Activated T-cell treated with anti-CD3 and anti-CD28 coated beads, Interleukin-2, amount 50 U/mL, for 72 hours (primary cell): ENCODE results near the gene ICE2. TPM values are rescaled to one million over a fixed set of nuclear protein-coding genes. Genes with fewer than 3 reads are reported as not detected.

Experiments
- ATAC-seq, 2 donors: fragments of 150-1000 bp; cut with Tn5 transposase; replicated peaks in 1 of 2; 2 replicates each; pipeline ENCODE4 v1.10.0; 2021; ENCODE audit warnings: moderate library complexity in 2 of 2, mild to moderate bottlenecking in 1 of 2
- DNase-seq, 2 donors: peaks; one replicate each; pipeline ENCODE4 v3.0.0; 2021 to 2022; ENCODE audit warnings: mixed read lengths in 1 of 2
- H3K27ac Mint-ChIP-seq: one replicate; pipeline ENCODE4 v1.8.0; 2022; ENCODE audit warnings: mild to moderate bottlenecking, moderate library complexity, mixed read lengths
- H3K27me3 Mint-ChIP-seq: one replicate; pipeline ENCODE4 v1.8.0; 2022; ENCODE audit warnings: low read depth, mixed read lengths
- H3K36me3 Mint-ChIP-seq, 2 donors: one replicate each; pipeline ENCODE4 v1.8.0; 2022; ENCODE audit warnings: mixed read lengths in 2 of 2, mild to moderate bottlenecking in 1 of 2; ENCODE audit not compliant: insufficient read depth in 2 of 2
- H3K4me1 Mint-ChIP-seq: one replicate; pipeline ENCODE4 v1.8.0; 2022; ENCODE audit warnings: low read depth, mixed read lengths
- H3K4me3 Mint-ChIP-seq, 2 donors: one replicate each; pipeline ENCODE4 v1.8.0; 2022; ENCODE audit warnings: mild to moderate bottlenecking in 2 of 2, mixed read lengths in 2 of 2, moderate library complexity in 2 of 2
- H3K9me3 Mint-ChIP-seq, 2 donors: one replicate each; pipeline ENCODE4 v1.8.0; 2022; ENCODE audit warnings: mixed read lengths in 2 of 2
- total RNA-seq, 2 donors: library from RNA; stranded (reverse); gene quantifications; one replicate each; pipeline ENCODE4 v1.2.3, GENCODE V29; 2022

The ICE2 gene, protein sequence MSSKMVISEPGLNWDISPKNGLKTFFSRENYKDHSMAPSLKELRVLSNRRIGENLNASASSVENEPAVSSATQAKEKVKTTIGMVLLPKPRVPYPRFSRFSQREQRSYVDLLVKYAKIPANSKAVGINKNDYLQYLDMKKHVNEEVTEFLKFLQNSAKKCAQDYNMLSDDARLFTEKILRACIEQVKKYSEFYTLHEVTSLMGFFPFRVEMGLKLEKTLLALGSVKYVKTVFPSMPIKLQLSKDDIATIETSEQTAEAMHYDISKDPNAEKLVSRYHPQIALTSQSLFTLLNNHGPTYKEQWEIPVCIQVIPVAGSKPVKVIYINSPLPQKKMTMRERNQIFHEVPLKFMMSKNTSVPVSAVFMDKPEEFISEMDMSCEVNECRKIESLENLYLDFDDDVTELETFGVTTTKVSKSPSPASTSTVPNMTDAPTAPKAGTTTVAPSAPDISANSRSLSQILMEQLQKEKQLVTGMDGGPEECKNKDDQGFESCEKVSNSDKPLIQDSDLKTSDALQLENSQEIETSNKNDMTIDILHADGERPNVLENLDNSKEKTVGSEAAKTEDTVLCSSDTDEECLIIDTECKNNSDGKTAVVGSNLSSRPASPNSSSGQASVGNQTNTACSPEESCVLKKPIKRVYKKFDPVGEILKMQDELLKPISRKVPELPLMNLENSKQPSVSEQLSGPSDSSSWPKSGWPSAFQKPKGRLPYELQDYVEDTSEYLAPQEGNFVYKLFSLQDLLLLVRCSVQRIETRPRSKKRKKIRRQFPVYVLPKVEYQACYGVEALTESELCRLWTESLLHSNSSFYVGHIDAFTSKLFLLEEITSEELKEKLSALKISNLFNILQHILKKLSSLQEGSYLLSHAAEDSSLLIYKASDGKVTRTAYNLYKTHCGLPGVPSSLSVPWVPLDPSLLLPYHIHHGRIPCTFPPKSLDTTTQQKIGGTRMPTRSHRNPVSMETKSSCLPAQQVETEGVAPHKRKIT
- 10 to 100 TPM; 81.5 to 91.7 TPM for total RNA-seq

DNA sequence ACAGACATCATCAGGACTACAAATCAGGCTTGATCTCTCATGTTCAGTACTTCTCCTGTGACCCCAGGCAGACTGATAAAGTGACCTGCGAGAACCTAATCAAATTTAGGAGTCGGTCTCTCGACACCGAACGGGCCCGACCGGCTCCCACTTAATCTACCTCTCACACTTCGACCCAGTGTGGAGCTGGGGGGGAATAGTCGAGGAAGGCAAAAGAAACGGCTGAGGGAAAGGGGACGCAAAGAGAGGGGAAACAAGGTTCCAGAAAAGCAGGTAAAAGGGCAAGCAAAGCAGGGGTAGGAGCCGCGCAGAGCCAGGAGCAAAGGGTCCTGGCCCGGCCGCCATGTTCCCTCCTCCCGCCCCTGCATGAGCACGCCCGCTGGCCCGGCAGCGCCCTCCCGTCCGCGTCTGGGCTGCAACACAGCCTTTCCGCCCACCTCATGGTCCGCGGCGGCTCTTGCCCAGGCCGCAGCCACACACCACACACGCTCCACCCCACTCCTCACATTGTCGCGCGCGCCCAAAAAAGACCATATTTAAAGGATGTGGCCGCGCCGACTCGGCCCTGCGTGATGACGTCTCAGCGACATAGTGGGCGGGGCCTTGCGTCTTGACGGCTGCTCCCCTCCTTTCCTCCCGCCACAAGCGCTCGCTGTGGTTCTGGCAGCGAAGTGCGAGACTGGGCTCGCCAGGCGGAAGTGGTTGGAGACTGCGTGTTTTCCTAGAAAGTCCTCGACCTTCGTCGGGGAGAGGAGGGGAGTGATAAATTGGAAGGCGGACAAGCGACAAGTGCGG is at the start of gene ICE2:
Gene ICE2, minus strand, starts transcription at position 577 of the 795 bp plus-strand sequence. CDS start 1,165 bp downstream, outside the sequence.
- Mint-ChIP-seq H3K36me3 (peaks cover 9 to 14% of the 10 kb centered on the region in 2 donors), H3K4me3 (peak within 1 kb of the TSS; percentile 94 to 97), H3K9me3 (no peaks in the 10 kb centered on the region), H3K27me3 (no peaks in the 10 kb centered on the region), H3K27ac (peak within 1 kb of the TSS; percentile 96), H3K4me1 (peaks cover 58% of the 10 kb centered on the region)
- ATAC-seq: peak; percentile 90 to 95
- peak; percentile 97 to 98 for DNase-seq

DNA sequence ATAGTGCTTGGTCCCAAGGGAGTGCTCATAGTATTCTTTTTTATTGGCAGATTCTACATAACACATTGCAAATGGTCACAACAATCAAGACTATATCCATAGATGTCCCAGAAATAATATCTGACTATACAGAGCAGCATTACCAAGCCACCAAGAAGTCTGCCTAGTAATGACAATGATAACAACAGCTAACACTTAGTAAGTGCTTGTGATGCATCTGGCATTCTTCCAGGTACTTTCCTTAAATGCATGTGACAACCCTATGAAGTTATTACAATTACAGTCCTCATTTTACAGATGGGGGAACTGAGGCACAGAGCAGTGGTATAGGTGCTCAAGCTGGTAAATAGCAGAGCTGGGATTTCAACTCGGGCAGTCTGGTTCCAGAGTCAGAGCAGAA is 49.6 kb upstream of the ICE2 start:
- no peak for DNase-seq
- no peaks in the 10 kb centered on the region for H3K27me3 Mint-ChIP-seq
- ATAC-seq: peak; percentile 74 to 76
- peak overlapping the region in 1 of 2 donors; percentile 56 for H3K4me3 Mint-ChIP-seq
- peaks cover 43% of the 10 kb centered on the region for H3K4me1 Mint-ChIP-seq
- H3K9me3 Mint-ChIP-seq: no peaks in the 10 kb centered on the region
- H3K36me3 Mint-ChIP-seq: peaks cover 14 to 15% of the 10 kb centered on the region in 2 donors
- H3K27ac Mint-ChIP-seq: peak overlapping the region; percentile 93

DNA sequence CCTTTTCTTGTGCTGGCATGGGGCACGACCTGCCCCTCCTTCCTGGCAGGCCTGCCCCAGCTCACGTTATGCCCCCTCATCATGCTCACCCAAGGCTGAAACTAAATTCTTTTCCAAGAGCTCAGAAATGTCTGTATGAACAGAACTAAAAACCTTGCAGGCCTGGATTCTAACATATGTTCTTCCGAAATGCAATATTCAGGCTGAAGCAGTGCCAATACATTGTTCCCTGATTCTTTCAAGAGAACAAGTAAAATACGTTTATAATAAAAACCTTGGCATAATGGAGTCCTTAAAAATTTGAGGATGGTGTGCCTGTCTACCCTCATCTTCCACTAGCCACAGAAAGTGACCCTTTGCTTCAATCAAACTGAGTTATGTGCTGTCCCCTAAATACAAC is 48.5 kb upstream of the ICE2 start:
- H3K4me1 Mint-ChIP-seq: peaks cover 36% of the 10 kb centered on the region
- ATAC-seq: no peak
- H3K36me3 Mint-ChIP-seq: peaks cover 14 to 15% of the 10 kb centered on the region in 2 donors
- H3K9me3 Mint-ChIP-seq: no peaks in the 10 kb centered on the region
- no peaks in the 10 kb centered on the region for H3K27me3 Mint-ChIP-seq
- no peak for DNase-seq
- H3K27ac Mint-ChIP-seq: peak overlapping the region; percentile 92
- peak overlapping the region in 1 of 2 donors; percentile 1 for H3K4me3 Mint-ChIP-seq

DNA sequence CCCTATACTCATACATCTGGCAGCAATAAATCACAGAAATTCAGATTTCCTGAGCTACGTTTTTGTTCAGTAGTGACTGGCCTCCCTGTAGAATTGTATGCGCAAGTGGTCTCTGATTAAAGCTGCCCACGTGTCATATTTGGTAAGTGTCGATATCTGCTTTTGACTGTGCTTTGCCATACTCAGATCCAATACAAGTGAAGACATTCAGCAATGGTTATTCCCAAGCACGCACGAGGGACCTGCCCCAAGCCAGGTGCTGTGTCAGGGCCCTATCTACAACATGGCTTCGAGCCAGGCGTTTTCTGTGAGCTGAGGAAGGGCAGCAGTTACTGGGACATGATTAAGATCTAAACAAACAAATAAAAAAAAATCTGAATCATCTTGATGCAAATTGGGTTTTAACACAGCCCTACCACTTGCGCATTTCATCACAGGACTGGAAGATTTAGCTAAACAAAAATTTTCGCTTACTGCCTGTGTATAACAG is 47.2 kb upstream of the ICE2 start:
- peaks cover 33% of the 10 kb centered on the region for H3K4me1 Mint-ChIP-seq
- H3K9me3 Mint-ChIP-seq: no peaks in the 10 kb centered on the region
- H3K36me3 Mint-ChIP-seq: peaks cover 14 to 15% of the 10 kb centered on the region in 2 donors

DNA sequence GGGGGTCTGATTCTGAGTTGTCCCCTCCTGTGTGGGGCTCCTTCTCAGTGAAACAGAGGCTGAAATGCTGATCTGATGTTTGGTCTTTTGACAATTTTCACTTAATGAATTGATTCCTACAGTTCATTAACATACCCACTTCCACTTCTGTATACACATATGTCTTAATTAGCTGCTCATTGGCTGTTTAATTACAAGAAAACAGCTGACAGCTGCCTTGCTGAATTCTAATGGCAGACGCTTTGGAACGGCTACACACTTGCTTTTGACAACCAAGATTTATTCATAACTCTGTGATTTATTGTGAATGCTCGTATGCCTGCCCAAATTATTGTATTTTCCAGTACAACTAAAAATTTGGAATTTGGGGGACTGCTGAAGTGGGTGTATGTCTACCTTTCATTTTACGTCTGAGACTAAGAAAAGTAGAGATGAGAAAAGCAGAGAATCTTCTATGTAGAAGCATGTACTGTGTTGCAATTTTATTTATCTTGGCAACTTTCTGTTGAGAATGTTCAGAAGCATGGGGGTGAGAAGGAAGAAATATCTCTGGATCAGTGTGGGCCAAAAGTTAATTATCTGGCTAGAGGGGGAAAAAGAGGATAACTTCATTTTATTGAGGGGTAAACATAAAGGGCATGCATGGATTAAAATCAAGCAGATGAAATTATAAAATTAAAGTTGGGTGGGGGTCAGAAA is 46.5 kb upstream of the ICE2 start:
- DNase-seq: no peak
- Mint-ChIP-seq H3K4me1 (peaks cover 38% of the 10 kb centered on the region), H3K36me3 (peaks cover 14 to 15% of the 10 kb centered on the region in 2 donors), H3K9me3 (no peaks in the 10 kb centered on the region), H3K27me3 (no peaks in the 10 kb centered on the region), H3K4me3 (peak overlapping the region in 1 of 2 donors; percentile 5), H3K27ac (peak overlapping the region; percentile 92)
- ATAC-seq: no peak

More for the DNA sequence above, 47.2 kb upstream of the ICE2 start:
- H3K27ac Mint-ChIP-seq: peak overlapping the region; percentile 92
- ATAC-seq (peak; percentile 25 to 74), DNase-seq (no peak)
- H3K4me3 Mint-ChIP-seq: peak overlapping the region in 1 of 2 donors; percentile 48
- no peaks in the 10 kb centered on the region for H3K27me3 Mint-ChIP-seq

- no peak for ATAC-seq
- no peak for DNase-seq
- Mint-ChIP-seq H3K4me1 (peaks cover 30% of the 10 kb centered on the region), H3K9me3 (no peaks in the 10 kb centered on the region), H3K36me3 (peaks cover 12 to 13% of the 10 kb centered on the region in 2 donors), H3K27ac (no peak overlapping the region), H3K4me3 (no peak overlapping the region), H3K27me3 (no peaks in the 10 kb centered on the region)
These were observed 44.1 kb upstream of the ICE2 start for GRCh38 chr15:60523056-60523455.

DNA sequence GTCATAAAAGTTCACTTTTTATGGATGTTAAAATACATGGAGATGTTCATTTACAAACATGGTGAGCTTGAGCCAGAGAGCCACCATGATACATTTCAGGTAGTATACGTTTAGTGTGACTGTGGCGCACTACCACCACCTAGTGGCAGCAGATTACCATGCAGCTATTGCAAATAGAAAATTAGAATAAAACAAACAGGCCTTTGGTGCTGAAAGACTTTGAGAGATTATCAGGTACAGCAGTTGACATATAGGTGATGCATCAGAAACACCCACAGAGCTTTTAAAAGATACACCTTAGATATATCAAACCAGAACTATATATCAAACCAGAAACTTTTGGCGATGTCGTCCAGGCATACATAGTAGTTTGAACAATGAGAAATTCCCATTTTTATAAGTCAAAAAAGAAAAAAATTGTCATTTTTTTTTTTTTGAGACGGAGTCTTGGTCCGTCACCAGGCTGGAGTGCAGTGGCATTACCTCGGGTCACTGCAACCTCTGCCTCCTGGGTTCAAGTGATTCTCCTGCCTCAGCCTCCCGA is 42.0 kb upstream of the ICE2 start:
- H3K27me3 Mint-ChIP-seq: no peaks in the 10 kb centered on the region
- peak overlapping the region; percentile 53 to 86 for H3K4me3 Mint-ChIP-seq
- H3K36me3 Mint-ChIP-seq: peaks cover 5 to 10% of the 10 kb centered on the region in 2 donors
- DNase-seq (peak; percentile 78 to 84), ATAC-seq (peak; percentile 64)
- H3K9me3 Mint-ChIP-seq: no peaks in the 10 kb centered on the region
- H3K4me1 Mint-ChIP-seq: peaks cover 19% of the 10 kb centered on the region
- peak overlapping the region; percentile 75 for H3K27ac Mint-ChIP-seq

DNA sequence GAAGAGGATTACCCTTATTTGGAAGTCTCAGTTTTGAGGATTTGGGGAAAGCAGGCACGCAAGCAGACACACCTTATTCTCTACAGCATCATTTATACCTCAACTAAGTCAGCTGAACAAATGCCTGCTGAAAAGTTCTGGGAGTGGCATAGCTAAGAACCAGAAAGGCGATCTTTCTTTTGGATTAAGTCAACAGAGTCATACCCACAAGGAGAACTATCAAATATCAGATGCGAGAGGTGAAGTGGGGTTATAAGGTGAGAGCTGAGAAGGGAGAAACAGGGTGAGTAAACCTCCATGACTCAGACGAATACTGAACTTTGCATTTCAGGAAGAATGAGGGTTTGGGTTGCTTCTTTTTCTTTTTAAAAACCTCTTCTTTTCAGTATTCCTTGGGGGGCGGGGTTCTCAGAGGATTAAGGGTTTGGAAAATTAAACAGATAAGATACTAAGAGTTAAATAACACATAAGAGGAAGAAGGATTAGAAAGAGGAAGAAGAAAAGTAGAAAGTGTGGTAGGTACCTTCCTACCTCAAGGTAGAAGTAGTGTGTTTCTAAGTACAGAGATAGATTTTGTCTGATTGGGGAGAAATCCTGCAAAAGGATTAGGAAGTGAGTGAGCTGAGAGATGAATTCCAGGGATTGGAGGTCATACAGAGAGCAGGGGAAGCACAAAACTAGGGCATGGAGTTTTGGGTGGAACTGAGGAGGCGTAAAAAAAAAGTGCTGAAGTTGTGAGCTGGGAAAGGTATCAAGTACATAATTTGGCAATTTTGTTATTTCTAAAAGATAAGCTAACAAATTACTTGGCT is 41.3 kb upstream of the ICE2 start:
- Mint-ChIP-seq H3K4me3 (peak overlapping the region; percentile 53 to 86), H3K9me3 (no peaks in the 10 kb centered on the region), H3K27ac (peak overlapping the region; percentile 75), H3K36me3 (peaks cover 5 to 8% of the 10 kb centered on the region in 2 donors), H3K27me3 (no peaks in the 10 kb centered on the region), H3K4me1 (peaks cover 19% of the 10 kb centered on the region)
- DNase-seq (peak; percentile 35 to 50), ATAC-seq (peak; percentile 89 to 92)

DNA sequence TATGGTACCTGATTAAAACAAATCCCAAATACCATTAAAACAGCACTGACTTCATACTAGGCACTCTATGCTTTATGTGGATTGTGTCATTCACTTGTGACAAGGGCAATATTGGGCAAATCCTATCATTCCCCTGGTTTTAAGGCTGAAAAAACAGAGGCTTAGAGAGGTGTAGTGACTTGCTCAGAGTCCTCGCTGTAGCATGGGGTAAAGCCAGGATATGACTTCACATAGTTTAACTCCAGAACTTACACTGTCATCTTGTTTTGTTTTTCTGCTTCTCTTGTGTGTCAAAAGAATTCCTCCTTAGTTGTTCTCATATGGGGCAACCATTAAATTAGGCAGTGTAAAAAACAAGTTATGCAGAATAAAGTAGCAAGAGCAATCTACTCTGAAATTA is 40.3 kb upstream of the ICE2 start:
- H3K36me3 Mint-ChIP-seq: peaks cover 3 to 8% of the 10 kb centered on the region in 2 donors
- no peaks in the 10 kb centered on the region for H3K9me3 Mint-ChIP-seq
- H3K27me3 Mint-ChIP-seq: no peaks in the 10 kb centered on the region
- DNase-seq (no peak), ATAC-seq (peak in 1 of 2 donors; percentile 19)
- H3K27ac Mint-ChIP-seq: peak overlapping the region; percentile 75
- H3K4me3 Mint-ChIP-seq: peak overlapping the region in 1 of 2 donors; percentile 86
- peaks cover 19% of the 10 kb centered on the region for H3K4me1 Mint-ChIP-seq

- no peak for DNase-seq
- no peak for ATAC-seq
- Mint-ChIP-seq H3K4me1 (peaks cover 19% of the 10 kb centered on the region), H3K27ac (no peak overlapping the region), H3K9me3 (no peaks in the 10 kb centered on the region), H3K27me3 (no peaks in the 10 kb centered on the region), H3K36me3 (peaks cover 4 to 11% of the 10 kb centered on the region in 2 donors), H3K4me3 (no peak overlapping the region)
These were observed 39.6 kb upstream of the ICE2 start for GRCh38 chr15:60518511-60518910.
